A204.1 (cell line): ENCODE measurements around the gene METTL24.
"Not testable (repeated sequence)": the region's sequence is repeated elsewhere in the genome, so short reads cannot be mapped to it uniquely, and the experiment has no call there.

Experiments
- FAIRE-seq: peaks from 2 replicates; lab custom pipeline; 2012; peaks lifted over from hg19 to GRCh38; lab: Jason Lieb, UNC

Gene METTL24

DNA sequence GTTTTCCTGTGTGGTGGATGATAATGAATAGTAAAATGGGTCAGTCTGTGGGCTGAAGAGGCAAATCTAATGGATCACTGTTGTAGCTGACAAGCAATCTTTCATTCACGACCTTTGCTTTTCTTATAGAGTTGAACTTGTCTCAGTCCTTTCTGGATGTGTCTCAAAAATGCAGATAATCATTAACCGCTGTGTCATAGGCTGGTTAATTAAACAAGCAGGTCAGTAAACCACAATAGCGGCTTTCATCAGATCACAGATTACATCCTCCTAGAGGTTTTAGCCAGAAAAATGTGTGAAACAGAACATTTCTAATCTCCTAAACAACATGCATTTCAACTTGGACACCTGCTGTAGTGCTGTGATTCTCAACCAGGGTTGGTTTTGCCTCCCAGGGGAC lies 2.5 kb upstream of the METTL24 start:
- FAIRE-seq, result no peak

DNA sequence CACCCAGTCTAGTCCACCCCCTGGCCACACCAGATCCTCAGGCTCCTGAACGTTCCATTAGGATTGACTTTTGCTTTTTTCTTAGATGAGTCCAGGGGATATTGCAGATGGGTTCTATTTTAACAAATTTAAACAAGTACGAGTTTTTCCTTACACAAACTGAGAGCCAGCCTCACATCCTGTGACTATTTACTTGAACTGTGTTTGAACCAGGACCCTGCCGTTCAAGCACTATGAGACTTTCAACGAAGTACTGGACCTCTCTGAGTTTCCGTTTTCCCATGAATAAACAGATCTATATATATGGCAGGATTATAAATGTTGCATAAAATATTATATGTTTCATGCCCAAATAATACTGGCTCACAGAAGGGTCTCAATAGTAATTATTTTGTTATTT lies 1.4 kb upstream of the METTL24 start:
- FAIRE-seq, result no peak

DNA sequence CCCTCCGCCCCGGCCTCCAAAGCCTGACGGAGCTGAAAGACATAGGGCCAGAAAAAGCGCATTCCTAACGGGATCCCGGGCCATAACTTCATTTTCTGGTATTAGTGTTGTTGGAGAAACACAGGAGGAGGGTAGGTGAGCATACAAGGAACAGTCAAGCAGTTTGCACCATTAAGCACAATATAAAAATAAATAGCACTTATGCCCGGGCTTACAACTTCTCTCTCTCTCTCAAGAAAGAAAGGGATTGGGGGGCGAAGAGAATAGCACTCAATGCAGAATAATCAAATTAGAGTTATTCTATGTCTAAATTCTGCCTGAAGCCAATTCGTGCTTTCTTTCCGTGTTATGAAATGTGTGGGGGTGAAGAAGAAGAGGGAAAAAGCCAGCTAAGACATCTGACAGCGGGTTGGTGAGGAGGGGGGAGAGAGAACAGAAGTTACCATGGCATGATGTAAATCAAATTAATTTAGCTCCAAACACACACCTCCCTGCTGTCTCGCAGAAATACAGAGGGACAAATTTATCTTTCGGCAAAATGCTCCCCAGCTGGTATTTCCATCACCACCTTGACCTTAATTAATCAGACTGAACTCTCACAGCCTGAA lies 508 bp upstream of the METTL24 start:
- FAIRE-seq, result no peak

DNA sequence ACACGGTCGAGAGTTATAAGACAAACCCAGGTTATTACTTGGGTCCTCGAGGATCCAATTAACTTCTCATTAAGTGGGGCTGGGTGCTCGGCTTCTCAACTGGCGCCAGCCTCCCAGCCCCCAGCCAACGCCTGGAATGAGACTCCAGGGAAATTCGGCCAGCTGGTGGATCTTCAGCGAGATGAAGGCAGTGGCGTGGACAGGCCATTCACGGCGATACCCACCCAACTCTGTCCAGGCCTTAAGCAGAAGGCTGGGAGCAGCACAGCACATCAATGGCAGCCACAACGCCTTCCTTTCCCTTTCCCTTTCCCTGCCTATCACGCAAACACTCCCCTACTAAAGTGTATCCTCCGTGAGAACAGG lies 868 bp downstream of the METTL24 start:
- no peak for FAIRE-seq

DNA sequence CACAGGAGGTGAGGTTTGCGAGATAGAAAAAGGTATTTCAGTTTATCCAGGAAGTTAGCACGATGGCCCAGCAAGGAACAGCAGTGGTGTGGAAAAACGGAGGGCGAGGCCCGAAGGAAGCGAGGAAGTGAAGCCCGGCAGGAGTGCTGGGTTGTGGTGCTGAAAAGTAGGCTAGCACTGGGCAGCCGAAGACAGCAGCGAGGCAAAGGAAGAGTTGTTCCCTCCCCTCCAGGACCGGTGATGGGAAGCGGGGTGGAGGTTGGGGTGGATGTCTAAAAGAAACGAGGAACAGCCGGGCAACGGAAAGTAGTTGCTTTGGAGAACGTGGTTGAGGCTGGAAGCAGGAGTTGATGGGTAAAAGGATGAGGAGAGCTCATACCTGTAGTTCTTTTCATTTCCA lies 1.4 kb downstream of the METTL24 start:
- no peak for FAIRE-seq

DNA sequence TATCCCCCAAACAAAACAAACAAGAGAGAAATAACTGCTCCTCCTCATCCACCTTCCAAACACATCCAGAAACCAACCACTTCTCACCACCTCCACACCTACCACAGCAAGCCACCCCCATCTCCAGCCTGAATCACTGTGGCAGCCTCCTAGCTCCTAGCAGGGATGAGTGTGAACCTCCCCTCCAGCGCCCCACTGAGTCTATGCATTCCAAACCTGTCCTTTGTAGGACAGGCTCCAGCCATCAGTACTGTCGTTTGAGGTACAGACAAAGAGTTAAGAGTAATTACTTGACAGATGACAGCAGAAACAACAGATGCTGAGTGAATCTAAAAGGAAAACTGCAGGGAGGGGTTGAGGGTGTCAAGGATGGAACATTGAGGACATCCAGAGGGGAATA lies 2.4 kb downstream of the METTL24 start:
- FAIRE-seq, result no peak

DNA sequence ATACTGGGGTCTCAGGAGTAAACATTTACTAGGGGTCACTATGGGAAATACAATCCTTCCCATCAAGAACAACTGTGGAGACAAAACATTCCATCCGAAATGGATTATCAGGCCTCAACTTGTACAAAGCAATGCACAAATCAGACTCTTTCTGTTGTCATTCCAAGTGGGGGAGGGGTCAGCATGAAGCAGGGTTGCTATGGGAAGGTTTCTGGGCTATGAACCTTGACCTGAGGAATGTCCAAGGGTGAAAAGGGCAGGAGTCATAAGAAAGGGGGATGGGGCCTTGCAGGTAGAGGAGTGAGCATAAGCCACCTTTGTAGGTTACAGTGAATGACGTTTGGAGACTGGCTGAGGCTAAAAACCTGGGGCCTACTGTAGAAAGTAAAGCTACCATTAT lies 3.1 kb downstream of the METTL24 start:
- no peak for FAIRE-seq

DNA sequence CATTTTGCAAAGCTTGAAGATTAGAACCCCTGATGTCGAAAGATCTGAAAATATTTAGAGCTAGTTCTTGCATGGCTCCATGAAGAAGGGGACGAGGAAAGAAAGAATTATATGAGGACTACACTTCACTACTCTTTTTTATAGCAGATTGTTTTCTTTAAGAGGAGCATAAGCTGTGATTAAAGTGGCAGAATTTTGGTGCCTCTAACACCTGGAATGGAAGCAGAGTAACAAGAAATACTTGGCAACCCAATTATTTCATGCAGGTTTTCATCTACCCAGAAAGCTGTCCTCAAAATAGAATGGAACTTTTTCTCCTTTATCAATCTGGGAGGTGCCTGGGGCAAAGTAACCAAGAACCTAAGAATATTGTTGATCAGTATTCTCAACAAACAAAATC lies 4.0 kb downstream of the METTL24 start:
- no peak for FAIRE-seq

DNA sequence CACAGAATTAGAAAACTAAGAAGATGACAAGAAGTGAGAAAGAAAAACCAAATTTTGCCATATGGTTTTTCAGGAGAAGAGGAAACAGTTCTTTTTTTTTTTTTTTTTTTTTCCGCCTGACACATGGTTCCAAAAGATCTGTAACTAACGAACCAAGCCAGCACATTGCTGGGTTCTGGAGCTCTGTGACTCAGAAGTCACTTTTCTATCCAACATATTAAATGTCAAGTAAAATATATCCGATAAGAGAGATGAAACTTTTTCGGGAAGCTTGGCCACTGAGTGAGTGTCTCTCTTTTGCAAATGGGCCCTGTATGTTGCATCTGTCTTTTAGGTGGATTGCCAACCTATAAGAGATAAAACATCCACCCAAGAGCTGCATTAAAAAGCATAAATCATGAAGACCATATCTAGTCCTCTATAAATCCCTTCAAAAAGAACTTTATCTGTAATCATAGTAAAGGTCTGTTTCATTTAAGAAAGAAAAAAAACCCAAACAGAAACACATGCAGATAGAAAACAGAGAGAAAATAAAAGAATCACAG lies 4.6 kb downstream of the METTL24 start:
- FAIRE-seq, result no peak

DNA sequence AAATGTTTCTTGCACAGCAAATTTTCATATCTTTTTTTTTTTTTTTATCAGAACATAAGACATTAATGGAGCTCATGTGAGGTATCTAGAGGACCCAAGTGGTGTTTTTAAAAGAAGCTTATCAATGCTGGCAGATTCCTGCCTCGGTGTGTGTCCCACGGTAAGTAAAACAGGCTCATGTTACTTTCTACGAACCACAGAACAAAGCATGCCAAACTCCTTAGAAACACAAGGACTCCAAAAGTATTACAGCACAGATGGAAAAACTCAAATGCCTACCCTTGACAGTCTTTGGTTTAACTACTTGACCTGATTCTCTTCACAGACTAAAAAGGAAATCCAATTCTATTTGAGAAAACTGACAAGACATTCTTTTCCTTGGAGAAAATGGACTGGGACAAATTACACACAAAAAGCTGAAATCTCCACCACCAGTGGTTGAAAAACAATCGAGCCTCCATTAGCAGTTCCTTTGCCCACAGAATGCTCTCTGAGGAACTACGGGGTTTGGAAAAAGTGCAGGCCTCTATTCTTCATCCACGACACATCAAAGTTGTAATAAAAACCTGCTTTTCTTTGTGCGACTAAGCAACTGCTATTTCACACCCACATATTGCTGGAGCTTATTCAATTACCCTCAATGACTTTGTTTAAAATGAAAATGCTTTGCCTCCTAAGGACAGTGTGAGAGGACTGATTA lies 5.4 kb downstream of the METTL24 start:
- no peak for FAIRE-seq

DNA sequence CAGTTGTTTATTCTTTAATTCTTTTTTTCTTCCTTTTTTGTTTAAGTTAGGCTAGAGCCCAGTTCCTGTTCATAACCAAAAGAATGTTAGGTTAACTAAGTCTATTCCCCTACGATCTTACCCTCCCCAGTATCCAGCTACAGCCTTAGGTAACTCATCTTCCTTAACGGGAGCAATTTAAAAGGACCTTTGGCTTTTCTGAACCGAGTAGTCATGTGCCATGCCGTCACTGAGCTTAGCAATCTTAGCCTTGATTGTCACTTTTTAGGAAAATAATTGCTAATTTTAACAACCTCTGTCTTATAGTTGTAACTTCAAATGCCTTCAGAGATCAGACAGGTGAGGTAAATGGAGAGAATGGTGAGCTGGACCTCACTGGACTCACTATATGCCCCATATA lies 6.2 kb downstream of the METTL24 start:
- FAIRE-seq, result no peak

DNA sequence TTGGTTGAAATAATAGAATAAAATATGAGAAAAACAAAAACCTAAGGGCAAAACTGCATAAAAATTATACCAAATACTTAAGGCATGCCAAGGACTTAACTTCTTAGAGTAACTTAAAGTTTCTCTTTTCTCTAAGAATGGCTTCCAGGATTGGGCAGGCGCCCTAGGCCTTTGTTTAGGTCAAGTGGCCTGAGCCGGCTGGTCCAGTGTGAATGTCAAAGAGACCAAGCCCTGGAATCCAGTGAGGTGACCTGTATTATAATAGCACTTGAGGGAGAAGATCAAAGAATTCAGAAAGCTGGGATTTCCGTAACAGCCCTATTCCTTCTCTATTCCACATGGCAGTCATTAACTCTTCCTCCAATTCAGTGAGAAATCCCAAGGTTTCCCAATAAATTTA lies 6.6 kb downstream of the METTL24 start:
- no peak for FAIRE-seq

DNA sequence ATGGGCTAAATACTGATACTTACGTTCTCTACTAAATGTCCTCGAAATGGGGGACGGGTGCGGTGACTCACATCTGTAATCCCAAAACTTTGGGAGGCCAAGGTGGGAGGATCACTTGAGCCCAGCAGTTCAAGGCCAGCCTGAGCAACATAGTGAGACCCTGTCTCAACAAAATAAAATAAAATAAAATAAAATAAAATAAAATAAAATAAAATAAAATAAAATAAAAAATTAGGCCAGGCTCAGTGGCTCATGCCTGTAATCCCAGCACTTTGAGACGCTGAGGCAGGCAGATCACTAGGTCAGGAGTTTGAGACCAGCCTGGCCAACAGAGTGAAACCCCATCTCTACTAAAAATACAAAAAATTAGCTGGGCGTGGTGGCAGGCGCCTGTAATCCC lies 7.6 kb downstream of the METTL24 start:
- FAIRE-seq, result not testable (repeated sequence)

DNA sequence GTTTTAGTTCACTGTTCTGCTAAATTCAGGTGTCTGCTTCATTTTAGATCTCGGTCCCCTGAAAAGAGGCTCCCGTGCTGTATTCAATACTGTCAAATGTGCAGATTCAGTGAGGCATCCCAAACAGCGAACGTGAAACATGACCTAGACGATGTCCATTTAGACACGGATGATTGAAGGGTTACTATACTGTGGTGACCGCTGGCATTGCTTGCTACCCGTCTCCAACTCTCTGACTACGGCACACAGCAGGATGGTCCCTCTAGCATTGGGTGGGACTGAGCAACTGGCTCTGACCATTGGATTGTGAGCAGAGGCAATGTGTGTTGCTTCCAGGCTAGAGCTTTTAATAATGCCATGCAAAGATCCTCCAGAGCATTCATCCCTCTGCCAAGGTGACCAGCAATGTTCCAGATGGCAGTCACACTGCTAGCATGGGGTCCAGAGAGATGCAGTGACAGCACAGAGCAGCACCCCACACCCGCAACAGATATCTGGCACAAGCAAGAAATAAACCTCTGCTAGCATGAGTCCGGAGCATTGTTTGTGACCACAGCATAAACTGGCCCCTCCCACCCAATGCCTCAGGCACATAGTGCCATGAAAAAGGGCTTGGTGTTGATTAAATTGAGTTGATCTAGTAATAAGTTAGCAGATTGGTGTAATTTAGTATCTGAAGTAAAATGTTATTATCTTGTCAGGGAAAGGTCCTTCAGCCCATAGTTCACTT lies 9.0 kb downstream of the METTL24 start:
- FAIRE-seq, result no peak

DNA sequence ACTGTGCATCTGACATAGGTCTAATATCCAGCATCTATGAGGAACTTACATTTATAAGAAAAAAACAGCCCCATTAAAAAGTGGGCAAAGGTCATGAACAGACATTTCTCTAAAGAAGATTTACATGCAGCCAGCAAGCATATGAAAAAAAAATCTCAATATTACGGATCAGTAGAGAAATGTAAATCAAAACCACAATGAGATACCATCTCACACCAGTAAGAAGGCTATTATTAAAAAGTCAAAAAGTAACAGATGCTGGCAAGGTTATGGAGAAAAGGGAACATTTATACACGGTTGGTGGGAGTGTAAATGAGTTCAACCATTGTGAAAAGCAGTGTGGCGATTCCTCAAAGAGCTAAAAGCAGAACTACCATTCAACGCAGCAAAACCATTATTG lies 13.1 kb downstream of the METTL24 start:
- no peak for FAIRE-seq

DNA sequence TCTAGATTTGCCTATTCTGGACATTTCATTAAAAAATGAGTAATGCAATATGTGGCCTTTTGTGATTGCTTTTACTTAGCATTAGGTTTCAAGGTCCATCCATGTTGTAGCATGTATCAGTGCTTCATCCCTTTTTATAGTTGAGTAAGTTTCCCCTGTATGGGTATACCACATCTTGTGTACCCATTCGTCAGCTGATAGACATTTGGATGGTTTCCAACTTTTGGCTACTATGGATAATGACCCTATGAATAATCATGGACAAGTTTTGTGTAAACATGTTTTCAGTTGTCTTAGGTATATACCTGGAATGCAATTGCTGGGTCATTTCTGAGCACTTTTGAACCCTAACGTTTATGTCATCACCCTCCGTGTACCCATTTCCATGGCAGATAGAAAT lies 15.4 kb downstream of the METTL24 start:
- FAIRE-seq, result no peak

DNA sequence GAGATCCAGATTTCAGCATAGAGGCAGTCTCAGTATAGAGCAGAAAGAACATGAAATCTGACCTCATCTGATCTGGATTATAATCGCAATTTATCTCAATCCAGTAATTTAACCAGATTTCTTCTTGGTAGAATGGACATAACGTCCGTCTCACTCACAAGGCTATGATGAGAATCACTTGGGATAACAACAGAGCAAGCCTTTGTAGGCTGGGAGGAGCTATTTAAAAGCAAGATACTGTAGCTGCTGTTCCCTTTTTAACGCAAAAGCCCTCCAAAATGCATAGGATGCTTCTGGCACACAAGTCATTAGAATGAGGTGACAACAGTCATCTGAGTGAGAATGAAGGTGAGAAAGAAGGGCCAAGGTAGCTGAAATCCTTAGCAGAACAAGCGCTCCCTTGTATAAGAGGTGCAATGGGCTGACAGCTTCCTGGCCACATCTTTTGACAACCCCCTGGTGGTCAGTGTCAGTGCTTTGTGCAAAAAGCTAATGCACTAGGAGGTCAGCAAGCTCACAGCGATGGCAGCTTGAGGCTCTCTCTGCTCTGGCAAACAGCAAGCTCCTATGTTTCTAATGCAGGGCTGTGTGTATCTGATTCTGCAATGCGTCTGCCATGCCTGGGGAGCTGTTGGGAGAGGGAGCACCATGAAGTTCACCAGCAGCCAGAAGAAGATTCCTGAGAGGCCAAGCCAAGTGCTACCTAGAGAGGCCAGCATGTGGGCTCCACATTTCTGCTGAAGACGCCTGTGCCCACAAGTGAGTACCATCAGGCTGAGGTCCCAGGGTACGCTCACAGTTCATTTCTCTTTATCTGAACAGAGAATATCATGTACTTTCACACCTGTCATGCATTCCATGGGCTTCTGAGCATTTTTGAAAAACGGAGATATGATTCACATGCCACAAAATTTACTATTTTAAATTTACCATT lies 16.2 kb downstream of the METTL24 start:
- FAIRE-seq, result no peak

DNA sequence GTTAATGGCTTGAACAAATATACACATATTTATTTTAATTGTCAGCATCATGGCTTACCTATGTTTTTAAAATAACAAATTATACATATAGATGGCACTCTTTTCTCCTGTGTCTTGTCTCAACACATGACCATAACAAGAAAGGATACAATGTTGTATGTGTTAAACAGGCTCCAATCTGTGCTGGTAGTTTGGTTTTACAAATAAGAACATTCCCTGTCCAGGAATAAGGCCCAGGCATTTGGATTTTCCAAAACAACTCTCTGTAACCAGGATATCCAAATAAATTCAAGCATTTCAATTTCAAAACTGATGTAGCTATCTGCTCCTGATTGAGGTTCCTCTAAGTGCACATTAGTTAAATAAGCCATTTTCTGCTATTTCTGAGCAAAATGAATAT lies 17.1 kb downstream of the METTL24 start:
- FAIRE-seq, result no peak

DNA sequence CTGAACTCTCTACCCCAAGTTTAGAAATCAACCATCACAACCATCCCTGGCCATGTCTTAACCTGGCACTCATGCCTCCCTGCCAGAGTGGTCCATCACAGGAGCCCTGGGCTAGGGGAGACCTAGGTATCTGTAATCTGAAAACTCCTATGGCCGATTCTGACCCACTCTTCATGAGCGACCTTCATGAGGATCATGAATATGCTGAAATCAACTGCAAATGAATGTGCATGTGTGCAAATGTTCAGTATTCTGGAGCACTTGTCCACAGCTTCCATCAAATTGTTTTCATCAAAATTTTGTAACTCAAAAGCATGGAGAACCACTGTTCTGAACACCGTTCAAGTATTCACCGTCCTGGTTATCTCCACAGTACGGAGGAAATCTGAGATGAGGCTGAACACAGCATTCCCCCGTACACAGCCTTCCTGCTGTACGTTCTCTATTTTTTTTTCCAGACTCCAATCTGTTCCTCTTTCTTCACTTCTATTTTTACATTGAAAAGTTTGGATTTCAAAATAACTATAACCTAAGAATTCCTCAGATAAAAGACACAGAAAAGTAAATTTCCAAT lies 17.7 kb downstream of the METTL24 start:
- no peak for FAIRE-seq

DNA sequence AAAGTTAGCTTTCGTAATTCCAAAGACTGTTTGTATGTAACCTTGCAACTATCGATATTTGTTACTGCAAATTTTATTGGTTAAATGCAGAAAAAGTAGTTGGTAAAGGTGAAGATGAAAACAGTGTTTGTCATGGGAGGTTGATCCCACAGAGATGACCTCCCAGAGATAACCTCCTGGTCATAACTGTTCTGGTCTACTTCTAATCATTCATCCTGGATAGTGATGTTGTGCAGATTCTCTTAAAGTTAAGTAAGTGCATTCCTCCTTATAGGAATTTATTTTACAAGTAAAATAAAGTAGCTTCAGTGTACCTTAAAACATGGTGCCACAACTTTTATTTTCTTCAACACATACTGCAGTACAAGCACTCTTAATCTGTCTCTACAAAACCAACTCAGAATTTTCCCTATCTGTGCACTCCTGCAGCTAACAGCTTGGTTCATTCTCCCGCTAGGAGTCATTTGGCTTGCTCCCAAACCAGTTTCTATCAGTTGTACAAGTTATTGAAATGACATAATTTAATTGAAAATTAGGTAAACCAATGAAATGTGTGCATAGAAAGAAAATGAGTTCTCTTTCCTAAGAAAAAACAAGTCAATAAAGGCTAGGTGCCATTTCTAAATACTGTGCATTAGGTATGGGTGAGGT lies 19.2 kb downstream of the METTL24 start:
- FAIRE-seq, result no peak

DNA sequence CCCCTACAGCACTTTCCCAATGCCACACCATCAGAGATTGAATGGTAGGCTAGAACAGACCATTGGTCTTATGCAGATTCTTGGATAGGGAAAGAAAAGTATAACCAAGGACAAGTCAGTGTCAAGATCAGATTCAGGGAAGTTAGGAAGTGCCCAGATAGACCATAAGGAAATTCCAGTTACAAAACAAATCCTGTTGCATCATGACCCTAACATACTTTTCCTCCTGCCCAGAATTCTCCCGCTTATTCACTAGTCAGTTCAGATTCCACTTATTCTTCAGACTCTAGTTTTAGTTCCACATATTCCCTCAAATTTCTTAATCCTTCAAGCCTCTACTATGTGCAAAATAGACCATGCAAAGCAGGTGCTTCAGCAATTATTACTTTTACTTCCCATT lies 20.7 kb downstream of the METTL24 start:
- FAIRE-seq, result no peak
